WTC11 (cell line): ENCODE results near the gene SPI1. TPM values are rescaled to one million over a fixed set of nuclear protein-coding genes. Genes with fewer than 3 reads are reported as not detected.

Experiments
- ATAC-seq: fragments of 200-7000 bp; cut with Tn5 transposase; 2 replicates; pipeline ENCODE4 v1.10.0; 2021; ENCODE audit warnings: mild to moderate bottlenecking, moderate library complexity
- CTCF ChIA-PET: fragments of 300-600 bp; sonication (Branson Sonifier 250); formaldehyde crosslinking; loops from one replicate; lab custom pipeline; 2021; ENCODE audit warnings: antibody characterized with exemption; lab: Charles Lee
- POLR2A ChIA-PET: fragments of 350-600 bp; sonication (Branson Sonifier 250); formaldehyde crosslinking; loops from one replicate; lab custom pipeline; 2021; ENCODE audit warnings: antibody characterized with exemption; lab: Charles Lee
- DNase-seq: peaks from one replicate; pipeline ENCODE4 v3.0.0; 2021; ENCODE audit warnings: low spot score
- H3K27ac Mint-ChIP-seq: 2 replicates; pipeline ENCODE4 v1.8.0; 2021; ENCODE audit warnings: mixed read lengths
- H3K27me3 Mint-ChIP-seq: 2 replicates; pipeline ENCODE4 v1.8.0; 2021; ENCODE audit warnings: low read depth, mild to moderate bottlenecking, moderate library complexity, mixed read lengths
- H3K36me3 Mint-ChIP-seq: 2 replicates; pipeline ENCODE4 v1.8.0; 2021; ENCODE audit warnings: mixed read lengths
- H3K4me1 Mint-ChIP-seq: 2 replicates; pipeline ENCODE4 v1.8.0; 2022; ENCODE audit warnings: mixed read lengths
- H3K4me3 Mint-ChIP-seq: 2 replicates; pipeline ENCODE4 v1.8.0; 2021; ENCODE audit warnings: mild to moderate bottlenecking, moderate library complexity, mixed read lengths
- H3K9me3 Mint-ChIP-seq: 2 replicates; pipeline ENCODE4 v1.8.0; 2021; ENCODE audit warnings: mixed read lengths
- CBFB ChIP-seq: sonication (generic); formaldehyde crosslinking; IDR thresholded peaks from 2 replicates; pipeline ENCODE4 v1.8.1; 2022; ENCODE audit warnings: mild to moderate bottlenecking, low read depth, missing genetic modification reagents
- ETV6 ChIP-seq: sonication (generic); formaldehyde crosslinking; IDR thresholded peaks from 2 replicates; pipeline ENCODE4 v1.8.1; 2022; ENCODE audit warnings: mild to moderate bottlenecking, missing genetic modification reagents
- FOXK1 ChIP-seq: sonication (generic); formaldehyde crosslinking; IDR thresholded peaks from 2 replicates; pipeline ENCODE4 v1.8.0; 2022; ENCODE audit warnings: mild to moderate bottlenecking, moderate library complexity, missing genetic modification reagents
- MXD4 ChIP-seq: fragments of 250-450 bp; sonication (Bioruptor Pico); IDR thresholded peaks from 2 replicates; pipeline ENCODE4 v1.8.0; 2021; ENCODE audit warnings: mild to moderate bottlenecking, moderate library complexity, borderline replicate concordance
- NFE2L1 ChIP-seq: sonication (generic); formaldehyde crosslinking; IDR thresholded peaks from 2 replicates; pipeline ENCODE4 v1.8.1; 2023; ENCODE audit warnings: missing genetic modification reagents
- OVOL2 ChIP-seq: fragments of 250-450 bp; sonication (Bioruptor Pico); IDR thresholded peaks from 2 replicates; pipeline ENCODE4 v1.9.0; 2021; ENCODE audit warnings: mild to moderate bottlenecking, borderline replicate concordance
- SMAD4 ChIP-seq: sonication (generic); formaldehyde crosslinking; IDR thresholded peaks from 2 replicates; pipeline ENCODE4 v1.8.0; 2022; ENCODE audit warnings: mild to moderate bottlenecking, missing genetic modification reagents
- SOX15 ChIP-seq: fragments of 250-450 bp; sonication (Bioruptor Pico); IDR thresholded peaks from 2 replicates; pipeline ENCODE4 v1.9.0; 2021; ENCODE audit warnings: mild to moderate bottlenecking
- TEAD1 ChIP-seq: sonication (generic); formaldehyde crosslinking; IDR thresholded peaks from 2 replicates; pipeline ENCODE4 v1.8.0; 2022; ENCODE audit warnings: mild to moderate bottlenecking, missing genetic modification reagents
- ZNF219 ChIP-seq: sonication (generic); formaldehyde crosslinking; IDR thresholded peaks from 2 replicates; pipeline ENCODE4 v1.8.0; 2023; ENCODE audit warnings: missing genetic modification reagents, mild to moderate bottlenecking, borderline replicate concordance
- ZNF317 ChIP-seq: sonication (generic); formaldehyde crosslinking; IDR thresholded peaks from 2 replicates; pipeline ENCODE4 v1.8.1; 2023; ENCODE audit warnings: low read depth, mild to moderate bottlenecking, moderate library complexity, missing genetic modification reagents, borderline replicate concordance
- ZNF396 ChIP-seq: fragments of 250-450 bp; sonication (Bioruptor Pico); IDR thresholded peaks from 2 replicates; pipeline ENCODE4 v1.8.0; 2021; ENCODE audit warnings: mild to moderate bottlenecking, moderate library complexity, borderline replicate concordance
- total RNA-seq: library from RNA; stranded (reverse); gene quantifications from 3 replicates; pipeline ENCODE4 v1.2.3, GENCODE V29; 2021
- TF ChIP-seq, protein P1 (sequence below): sonication (generic); formaldehyde crosslinking; IDR thresholded peaks from 2 replicates; pipeline ENCODE4 v1.8.0; 2023; ENCODE audit warnings: missing genetic modification reagents
- TF ChIP-seq, protein P2 (sequence below): sonication (generic); formaldehyde crosslinking; IDR thresholded peaks from 2 replicates; pipeline ENCODE4 v1.8.1; 2023; ENCODE audit warnings: mild to moderate bottlenecking, missing genetic modification reagents, moderate library complexity
- TF ChIP-seq, protein P3 (sequence below): fragments of 250-450 bp; sonication (Bioruptor Pico); IDR thresholded peaks from 2 replicates; pipeline ENCODE4 v1.9.0; 2021; ENCODE audit warnings: mild to moderate bottlenecking, borderline replicate concordance
- TF ChIP-seq, protein P4 (sequence below): fragments of 250-450 bp; sonication (Bioruptor Pico); IDR thresholded peaks from 2 replicates; pipeline ENCODE4 v1.8.0; 2021; ENCODE audit warnings: mild to moderate bottlenecking
- TF ChIP-seq, protein P5 (sequence below): sonication (generic); formaldehyde crosslinking; conservative IDR thresholded peaks from 2 replicates; pipeline ENCODE4 v1.8.1; 2022; ENCODE audit warnings: mild to moderate bottlenecking, missing genetic modification reagents
- TF ChIP-seq, protein P6 (sequence below): fragments of 200-600 bp; IDR thresholded peaks from 2 replicates; pipeline ENCODE4 v1.8.0; 2022; ENCODE audit warnings: antibody characterized with exemption
- TF ChIP-seq, protein P7 (sequence below): sonication (generic); formaldehyde crosslinking; IDR thresholded peaks from 2 replicates; pipeline ENCODE4 v1.8.1; 2022; ENCODE audit warnings: mild to moderate bottlenecking, moderate library complexity, missing genetic modification reagents
- TF ChIP-seq, protein P8 (sequence below): fragments of 250-450 bp; sonication (Bioruptor Pico); IDR thresholded peaks from 2 replicates; pipeline ENCODE4 v1.9.0; 2021; ENCODE audit warnings: mild to moderate bottlenecking

Gene SPI1
- total RNA-seq, 1 experiment from 2014 or later: 0.59 TPM

DNA sequence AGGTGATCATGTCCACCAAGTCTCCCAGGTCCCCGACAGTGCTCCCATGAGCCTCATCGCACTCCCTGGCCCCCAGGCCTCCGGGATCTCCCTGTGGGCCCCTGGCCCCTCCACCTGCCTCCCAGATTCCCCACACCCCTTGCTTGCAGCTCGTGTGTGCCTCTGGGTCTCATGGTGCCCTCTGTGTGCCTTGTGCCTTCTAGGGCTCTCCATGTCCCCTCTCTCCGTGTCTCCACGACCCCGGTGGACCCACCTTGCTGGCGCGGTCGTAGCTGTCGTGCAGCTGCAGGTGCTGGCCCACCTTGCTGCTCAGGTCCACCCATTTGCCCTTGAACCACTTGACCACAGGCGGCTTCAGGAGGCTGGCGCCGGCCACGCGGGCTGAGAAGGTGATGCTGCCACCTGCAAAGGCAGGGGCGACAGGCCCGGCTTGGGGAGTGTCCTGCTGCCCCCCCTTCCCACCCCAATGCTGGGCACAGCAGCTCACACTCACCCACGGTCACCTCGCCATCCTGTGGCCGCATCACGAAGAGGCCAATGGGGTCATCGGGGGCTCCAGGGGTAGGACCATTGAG is 28.7 kb downstream of the SPI1 start (continued):
- TF ChIP-seq ETV6 (CRISPR knock-in tag): no peak
- TF ChIP-seq, protein P1, sequence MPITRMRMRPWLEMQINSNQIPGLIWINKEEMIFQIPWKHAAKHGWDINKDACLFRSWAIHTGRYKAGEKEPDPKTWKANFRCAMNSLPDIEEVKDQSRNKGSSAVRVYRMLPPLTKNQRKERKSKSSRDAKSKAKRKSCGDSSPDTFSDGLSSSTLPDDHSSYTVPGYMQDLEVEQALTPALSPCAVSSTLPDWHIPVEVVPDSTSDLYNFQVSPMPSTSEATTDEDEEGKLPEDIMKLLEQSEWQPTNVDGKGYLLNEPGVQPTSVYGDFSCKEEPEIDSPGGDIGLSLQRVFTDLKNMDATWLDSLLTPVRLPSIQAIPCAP (CRISPR knock-in tag): no peak
- TF ChIP-seq, protein P2, sequence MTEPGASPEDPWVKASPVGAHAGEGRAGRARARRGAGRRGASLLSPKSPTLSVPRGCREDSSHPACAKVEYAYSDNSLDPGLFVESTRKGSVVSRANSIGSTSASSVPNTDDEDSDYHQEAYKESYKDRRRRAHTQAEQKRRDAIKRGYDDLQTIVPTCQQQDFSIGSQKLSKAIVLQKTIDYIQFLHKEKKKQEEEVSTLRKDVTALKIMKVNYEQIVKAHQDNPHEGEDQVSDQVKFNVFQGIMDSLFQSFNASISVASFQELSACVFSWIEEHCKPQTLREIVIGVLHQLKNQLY (CRISPR knock-in tag): no peak
- TF ChIP-seq, protein P3, sequence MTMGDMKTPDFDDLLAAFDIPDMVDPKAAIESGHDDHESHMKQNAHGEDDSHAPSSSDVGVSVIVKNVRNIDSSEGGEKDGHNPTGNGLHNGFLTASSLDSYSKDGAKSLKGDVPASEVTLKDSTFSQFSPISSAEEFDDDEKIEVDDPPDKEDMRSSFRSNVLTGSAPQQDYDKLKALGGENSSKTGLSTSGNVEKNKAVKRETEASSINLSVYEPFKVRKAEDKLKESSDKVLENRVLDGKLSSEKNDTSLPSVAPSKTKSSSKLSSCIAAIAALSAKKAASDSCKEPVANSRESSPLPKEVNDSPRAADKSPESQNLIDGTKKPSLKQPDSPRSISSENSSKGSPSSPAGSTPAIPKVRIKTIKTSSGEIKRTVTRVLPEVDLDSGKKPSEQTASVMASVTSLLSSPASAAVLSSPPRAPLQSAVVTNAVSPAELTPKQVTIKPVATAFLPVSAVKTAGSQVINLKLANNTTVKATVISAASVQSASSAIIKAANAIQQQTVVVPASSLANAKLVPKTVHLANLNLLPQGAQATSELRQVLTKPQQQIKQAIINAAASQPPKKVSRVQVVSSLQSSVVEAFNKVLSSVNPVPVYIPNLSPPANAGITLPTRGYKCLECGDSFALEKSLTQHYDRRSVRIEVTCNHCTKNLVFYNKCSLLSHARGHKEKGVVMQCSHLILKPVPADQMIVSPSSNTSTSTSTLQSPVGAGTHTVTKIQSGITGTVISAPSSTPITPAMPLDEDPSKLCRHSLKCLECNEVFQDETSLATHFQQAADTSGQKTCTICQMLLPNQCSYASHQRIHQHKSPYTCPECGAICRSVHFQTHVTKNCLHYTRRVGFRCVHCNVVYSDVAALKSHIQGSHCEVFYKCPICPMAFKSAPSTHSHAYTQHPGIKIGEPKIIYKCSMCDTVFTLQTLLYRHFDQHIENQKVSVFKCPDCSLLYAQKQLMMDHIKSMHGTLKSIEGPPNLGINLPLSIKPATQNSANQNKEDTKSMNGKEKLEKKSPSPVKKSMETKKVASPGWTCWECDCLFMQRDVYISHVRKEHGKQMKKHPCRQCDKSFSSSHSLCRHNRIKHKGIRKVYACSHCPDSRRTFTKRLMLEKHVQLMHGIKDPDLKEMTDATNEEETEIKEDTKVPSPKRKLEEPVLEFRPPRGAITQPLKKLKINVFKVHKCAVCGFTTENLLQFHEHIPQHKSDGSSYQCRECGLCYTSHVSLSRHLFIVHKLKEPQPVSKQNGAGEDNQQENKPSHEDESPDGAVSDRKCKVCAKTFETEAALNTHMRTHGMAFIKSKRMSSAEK (CRISPR knock-in tag): no peak

DNA sequence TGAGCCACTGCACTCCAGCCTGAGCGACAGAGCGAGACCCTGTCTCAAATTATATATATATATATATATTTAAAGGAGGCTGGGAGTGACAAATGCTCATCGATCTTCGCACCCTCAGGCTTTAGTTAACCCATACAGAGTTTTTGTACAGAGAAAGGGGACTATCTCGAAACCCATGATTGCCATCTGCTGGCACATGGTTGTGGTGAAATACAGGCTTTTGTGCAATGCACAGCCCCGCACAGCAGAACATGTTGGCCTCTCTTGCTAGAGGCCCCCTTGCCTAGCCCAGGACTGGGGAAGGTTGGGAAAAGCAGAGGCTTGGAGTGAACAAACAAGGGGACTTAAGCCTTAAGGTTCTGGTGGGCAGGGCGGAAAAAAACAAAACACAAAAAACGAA is 29.5 kb downstream of the SPI1 start:
- H3K27me3 Mint-ChIP-seq: no peaks in the 10 kb centered on the region
- ChIA-PET CTCF (interaction anchor here (1.4 kb wide), 2 partner anchors 89 to 91 kb away, joined by 3 to 6 read pairs; partner anchors contain the start of gene NR1H3), POLR2A (no interaction called here)
- H3K27ac Mint-ChIP-seq: no peak overlapping the region
- DNase-seq (peak; percentile 36), ATAC-seq (peak; percentile 53)
- peaks cover 8% of the 10 kb centered on the region; the same call in 1 of the 2 replicates for H3K4me1 Mint-ChIP-seq
- no peaks in the 10 kb centered on the region for H3K9me3 Mint-ChIP-seq
- no peak overlapping the region for H3K4me3 Mint-ChIP-seq
- TF ChIP-seq OVOL2 (no peak), NFE2L1 (no peak)
- H3K36me3 Mint-ChIP-seq: no peaks in the 10 kb centered on the region

DNA sequence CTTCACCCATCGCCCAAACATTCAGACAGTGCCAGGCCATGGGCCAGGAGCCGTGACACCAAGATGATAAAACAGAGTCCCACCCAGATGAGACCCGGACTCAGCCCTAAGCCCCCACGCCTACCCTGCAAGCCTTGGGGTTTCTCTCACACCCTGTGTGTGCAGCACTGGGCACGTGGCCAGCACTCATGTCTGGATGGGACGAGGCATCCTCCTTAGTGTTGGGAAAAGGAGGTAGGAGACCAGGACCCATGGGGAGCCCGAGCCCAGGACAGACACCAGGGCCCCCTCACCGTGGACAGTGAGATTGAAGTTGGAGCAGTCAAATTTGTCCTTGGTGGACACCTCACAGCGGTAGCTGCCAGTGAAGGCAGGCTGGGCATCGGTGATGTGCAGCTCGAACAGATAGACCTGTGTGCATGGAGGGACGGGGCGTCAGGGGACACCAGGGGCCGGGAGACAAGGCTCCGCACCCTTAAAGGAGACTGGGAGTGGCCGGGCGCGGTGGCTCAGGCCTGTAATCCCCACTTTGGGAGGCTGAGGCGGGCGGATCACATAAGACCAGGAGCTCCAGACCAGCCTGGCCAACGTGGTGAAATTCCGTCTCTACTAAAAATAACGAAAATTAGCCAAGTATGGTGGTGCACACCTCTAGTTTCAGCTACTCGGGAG is 30.1 kb downstream of the SPI1 start:
- Mint-ChIP-seq H3K4me1 (peaks cover 8% of the 10 kb centered on the region; the same call in 1 of the 2 replicates), H3K36me3 (no peaks in the 10 kb centered on the region), H3K4me3 (no peak overlapping the region), H3K27me3 (no peaks in the 10 kb centered on the region), H3K27ac (no peak overlapping the region), H3K9me3 (no peaks in the 10 kb centered on the region)
- no peak for DNase-seq
- ChIA-PET POLR2A (no interaction called here), CTCF (interaction anchor here (1.4 kb wide), 1 partner anchor 91 kb away, joined by 3 read pairs; the partner anchor contains the start of gene NR1H3)
- no peak for ATAC-seq
- no peak for TF ChIP-seq TEAD1 (CRISPR knock-in tag)
- TF ChIP-seq ZNF317 (CRISPR knock-in tag): no peak
- no peak for TF ChIP-seq FOXK1 (CRISPR knock-in tag)
- TF ChIP-seq, protein P4, sequence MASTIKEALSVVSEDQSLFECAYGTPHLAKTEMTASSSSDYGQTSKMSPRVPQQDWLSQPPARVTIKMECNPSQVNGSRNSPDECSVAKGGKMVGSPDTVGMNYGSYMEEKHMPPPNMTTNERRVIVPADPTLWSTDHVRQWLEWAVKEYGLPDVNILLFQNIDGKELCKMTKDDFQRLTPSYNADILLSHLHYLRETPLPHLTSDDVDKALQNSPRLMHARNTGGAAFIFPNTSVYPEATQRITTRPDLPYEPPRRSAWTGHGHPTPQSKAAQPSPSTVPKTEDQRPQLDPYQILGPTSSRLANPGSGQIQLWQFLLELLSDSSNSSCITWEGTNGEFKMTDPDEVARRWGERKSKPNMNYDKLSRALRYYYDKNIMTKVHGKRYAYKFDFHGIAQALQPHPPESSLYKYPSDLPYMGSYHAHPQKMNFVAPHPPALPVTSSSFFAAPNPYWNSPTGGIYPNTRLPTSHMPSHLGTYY (CRISPR knock-in tag): no peak
- TF ChIP-seq, protein P5, sequence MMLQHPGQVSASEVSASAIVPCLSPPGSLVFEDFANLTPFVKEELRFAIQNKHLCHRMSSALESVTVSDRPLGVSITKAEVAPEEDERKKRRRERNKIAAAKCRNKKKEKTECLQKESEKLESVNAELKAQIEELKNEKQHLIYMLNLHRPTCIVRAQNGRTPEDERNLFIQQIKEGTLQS (CRISPR knock-in tag): no peak
- TF ChIP-seq, protein P6, sequence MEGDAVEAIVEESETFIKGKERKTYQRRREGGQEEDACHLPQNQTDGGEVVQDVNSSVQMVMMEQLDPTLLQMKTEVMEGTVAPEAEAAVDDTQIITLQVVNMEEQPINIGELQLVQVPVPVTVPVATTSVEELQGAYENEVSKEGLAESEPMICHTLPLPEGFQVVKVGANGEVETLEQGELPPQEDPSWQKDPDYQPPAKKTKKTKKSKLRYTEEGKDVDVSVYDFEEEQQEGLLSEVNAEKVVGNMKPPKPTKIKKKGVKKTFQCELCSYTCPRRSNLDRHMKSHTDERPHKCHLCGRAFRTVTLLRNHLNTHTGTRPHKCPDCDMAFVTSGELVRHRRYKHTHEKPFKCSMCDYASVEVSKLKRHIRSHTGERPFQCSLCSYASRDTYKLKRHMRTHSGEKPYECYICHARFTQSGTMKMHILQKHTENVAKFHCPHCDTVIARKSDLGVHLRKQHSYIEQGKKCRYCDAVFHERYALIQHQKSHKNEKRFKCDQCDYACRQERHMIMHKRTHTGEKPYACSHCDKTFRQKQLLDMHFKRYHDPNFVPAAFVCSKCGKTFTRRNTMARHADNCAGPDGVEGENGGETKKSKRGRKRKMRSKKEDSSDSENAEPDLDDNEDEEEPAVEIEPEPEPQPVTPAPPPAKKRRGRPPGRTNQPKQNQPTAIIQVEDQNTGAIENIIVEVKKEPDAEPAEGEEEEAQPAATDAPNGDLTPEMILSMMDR: no peak
- TF ChIP-seq, protein P1 (CRISPR knock-in tag): no peak
- TF ChIP-seq, protein P7, sequence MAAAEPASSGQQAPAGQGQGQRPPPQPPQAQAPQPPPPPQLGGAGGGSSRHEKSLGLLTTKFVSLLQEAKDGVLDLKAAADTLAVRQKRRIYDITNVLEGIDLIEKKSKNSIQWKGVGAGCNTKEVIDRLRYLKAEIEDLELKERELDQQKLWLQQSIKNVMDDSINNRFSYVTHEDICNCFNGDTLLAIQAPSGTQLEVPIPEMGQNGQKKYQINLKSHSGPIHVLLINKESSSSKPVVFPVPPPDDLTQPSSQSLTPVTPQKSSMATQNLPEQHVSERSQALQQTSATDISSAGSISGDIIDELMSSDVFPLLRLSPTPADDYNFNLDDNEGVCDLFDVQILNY (CRISPR knock-in tag): no peak
- TF ChIP-seq MXD4: no peak
- no peak for TF ChIP-seq SOX15 (CRISPR knock-in tag)
- no peak for TF ChIP-seq CBFB (CRISPR knock-in tag)
- TF ChIP-seq ETV6 (CRISPR knock-in tag): no peak
- TF ChIP-seq, protein P8, sequence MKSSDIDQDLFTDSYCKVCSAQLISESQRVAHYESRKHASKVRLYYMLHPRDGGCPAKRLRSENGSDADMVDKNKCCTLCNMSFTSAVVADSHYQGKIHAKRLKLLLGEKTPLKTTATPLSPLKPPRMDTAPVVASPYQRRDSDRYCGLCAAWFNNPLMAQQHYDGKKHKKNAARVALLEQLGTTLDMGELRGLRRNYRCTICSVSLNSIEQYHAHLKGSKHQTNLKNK: no peak
- TF ChIP-seq SMAD4: no peak
- no peak for TF ChIP-seq ZNF219 (CRISPR knock-in tag)
- no peak for TF ChIP-seq ZNF396 (CRISPR knock-in tag)
